Neutrophil (primary cell): ENCODE data around the gene BRSK2.

Experiments
- H3K27ac ChIP-seq: fragments of 200-600 bp; sonication (generic); 2 replicates; pipeline ENCODE4 v1.5.1; 2016; ENCODE audit warnings: mild to moderate bottlenecking, moderate library complexity
- H3K27me3 ChIP-seq: fragments of 200-600 bp; sonication (generic); 2 replicates; pipeline ENCODE4 v1.6.0; 2016; ENCODE audit warnings: mild to moderate bottlenecking
- H3K36me3 ChIP-seq: fragments of 200-600 bp; sonication (generic); 2 replicates; pipeline ENCODE4 v1.5.1; 2017
- H3K4me1 ChIP-seq, 2 experiments: fragments of 200-600 bp in 1 of 2; sonication (generic) in 1 of 2; 1 replicate in 1 of 2; 2 replicates in 1 of 2; pipeline versions ENCODE4 v1.5.1 to v1.6.1; 2013 to 2016; ENCODE audit warnings: low read depth in 1 of 2, low read length in 1 of 2, mild to moderate bottlenecking in 1 of 2, moderate library complexity in 1 of 2; ENCODE audit not compliant: control insufficient read depth in 1 of 2, insufficient read depth in 1 of 2
- H3K4me3 ChIP-seq, 2 experiments: fragments of 200-600 bp in 1 of 2; sonication (generic) in 1 of 2; 1 replicate in 1 of 2; 2 replicates in 1 of 2; pipeline ENCODE4 v1.5.1; 2013 to 2016; ENCODE audit warnings: low read depth in 1 of 2, low read length in 1 of 2, mild to moderate bottlenecking in 1 of 2, moderate library complexity in 1 of 2
- H3K9me3 ChIP-seq: fragments of 200-600 bp; sonication (generic); 2 replicates; pipeline ENCODE4 v1.5.1; 2016
- CTCF ChIP-seq: fragments of 200-600 bp; sonication (generic); IDR thresholded peaks from 2 replicates; pipeline ENCODE4 v1.5.1; 2016; ENCODE audit warnings: antibody characterized with exemption

The BRSK2 gene

GRCh38 chr11:1440066-1440465 lies 50.3 kb downstream of the BRSK2 start:
- H3K27ac ChIP-seq: no peak overlapping the region
- no peak overlapping the region for H3K4me3 ChIP-seq
- no peaks in the 10 kb centered on the region for H3K36me3 ChIP-seq
- H3K4me1 ChIP-seq: no peaks in the 10 kb centered on the region
- no peak for TF ChIP-seq CTCF
- H3K27me3 ChIP-seq: peaks cover 24% of the 10 kb centered on the region
- no peaks in the 10 kb centered on the region for H3K9me3 ChIP-seq

- Histone ChIP-seq H3K4me3 (no peak overlapping the region), H3K36me3 (no peaks in the 10 kb centered on the region), H3K9me3 (no peaks in the 10 kb centered on the region), H3K27me3 (peaks cover 24% of the 10 kb centered on the region), H3K4me1 (no peaks in the 10 kb centered on the region), H3K27ac (no peak overlapping the region)
- TF ChIP-seq CTCF: no peak
Observed at GRCh38 chr11:1440496-1440895, 50.8 kb downstream of the BRSK2 start.

GRCh38 chr11:1442163-1442562 lies 52.4 kb downstream of the BRSK2 start:
- Histone ChIP-seq H3K4me3 (no peak overlapping the region), H3K9me3 (no peaks in the 10 kb centered on the region), H3K27me3 (peaks cover 7% of the 10 kb centered on the region), H3K4me1 (no peaks in the 10 kb centered on the region), H3K27ac (no peak overlapping the region), H3K36me3 (no peaks in the 10 kb centered on the region)
- no peak for TF ChIP-seq CTCF

GRCh38 chr11:1442807-1443366 lies 53.2 kb downstream of the BRSK2 start:
- Histone ChIP-seq H3K4me1 (no peaks in the 10 kb centered on the region), H3K27ac (no peak overlapping the region), H3K27me3 (peaks cover 4% of the 10 kb centered on the region), H3K4me3 (no peak overlapping the region), H3K36me3 (no peaks in the 10 kb centered on the region), H3K9me3 (no peaks in the 10 kb centered on the region)
- TF ChIP-seq CTCF: no peak

- Histone ChIP-seq H3K27me3 (no peaks in the 10 kb centered on the region), H3K4me3 (no peak overlapping the region), H3K27ac (no peak overlapping the region), H3K36me3 (no peaks in the 10 kb centered on the region), H3K9me3 (no peaks in the 10 kb centered on the region), H3K4me1 (no peaks in the 10 kb centered on the region)
- no peak for TF ChIP-seq CTCF
Observed at GRCh38 chr11:1443737-1444136, 54.0 kb downstream of the BRSK2 start.

GRCh38 chr11:1444321-1444720 lies 54.6 kb downstream of the BRSK2 start:
- no peak for TF ChIP-seq CTCF
- H3K9me3 ChIP-seq: no peaks in the 10 kb centered on the region
- H3K27me3 ChIP-seq: no peaks in the 10 kb centered on the region
- H3K4me1 ChIP-seq: no peaks in the 10 kb centered on the region
- no peak overlapping the region for H3K27ac ChIP-seq
- no peak overlapping the region for H3K4me3 ChIP-seq
- no peaks in the 10 kb centered on the region for H3K36me3 ChIP-seq
